RKO (cell line): ENCODE data around the gene SLIT3.

Source experiments
- DNase-seq: peaks from one replicate; pipeline ENCODE4 v3.0.0-alpha.2; 2016; ENCODE audit warnings: low spot score

SLIT3 gene

GRCh38 chr5:169029661-169030274, 271.2 kb downstream of the SLIT3 start:
- DNase-seq, result no peak

- DNase-seq, result no peak
Measured at GRCh38 chr5:169029037-169029436, 271.9 kb downstream of the SLIT3 start.

GRCh38 chr5:169027501-169028061, 273.4 kb downstream of the SLIT3 start:
- no peak for DNase-seq

- no peak for DNase-seq
Measured at GRCh38 chr5:169025491-169025890, 275.4 kb downstream of the SLIT3 start.

GRCh38 chr5:169024421-169024820, 276.5 kb downstream of the SLIT3 start:
- no peak for DNase-seq

GRCh38 chr5:169022718-169023117, 278.2 kb downstream of the SLIT3 start:
- no peak for DNase-seq

GRCh38 chr5:169020102-169020501, 280.8 kb downstream of the SLIT3 start:
- DNase-seq, result peak; percentile 26

- no peak for DNase-seq
Measured at GRCh38 chr5:169018925-169019324, 282.0 kb downstream of the SLIT3 start.

- no peak for DNase-seq
Measured at GRCh38 chr5:169015991-169016390, 284.9 kb downstream of the SLIT3 start.

- DNase-seq, result no peak
Measured at GRCh38 chr5:169013846-169014245, 287.1 kb downstream of the SLIT3 start.

GRCh38 chr5:169013208-169013728, 287.7 kb downstream of the SLIT3 start:
- no peak for DNase-seq

- no peak for DNase-seq
Measured at GRCh38 chr5:169012450-169012849, 288.5 kb downstream of the SLIT3 start.

GRCh38 chr5:169011451-169011850, 289.5 kb downstream of the SLIT3 start:
- DNase-seq, result no peak

- no peak for DNase-seq
Measured at GRCh38 chr5:169011009-169011408, 289.9 kb downstream of the SLIT3 start.

- no peak for DNase-seq
Measured at GRCh38 chr5:169009123-169009522, 291.8 kb downstream of the SLIT3 start.

GRCh38 chr5:169006842-169007790, 293.8 kb downstream of the SLIT3 start:
- no peak for DNase-seq

- DNase-seq, result no peak
Measured at GRCh38 chr5:169004551-169004950, 296.4 kb downstream of the SLIT3 start.

GRCh38 chr5:169003721-169004541, 297.0 kb downstream of the SLIT3 start:
- DNase-seq, result no peak

- DNase-seq, result no peak
Measured at GRCh38 chr5:169002953-169003555, 297.9 kb downstream of the SLIT3 start.

GRCh38 chr5:169001394-169001793, 299.5 kb downstream of the SLIT3 start:
- no peak for DNase-seq

- no peak for DNase-seq
Measured at GRCh38 chr5:168995024-168995423, 305.9 kb downstream of the SLIT3 start.
